H1 (cell line): ENCODE measurements around the gene CTNNBL1. TPM values are rescaled to one million over a fixed set of nuclear protein-coding genes. Genes with fewer than 3 reads are reported as not detected.

Experiments
- BRCA1 ChIP-seq: IDR thresholded peaks from 2 replicates; pipeline ENCODE4 v1.6.1; 2012; ENCODE audit warnings: low read depth, low read length, improper control_type of control experiment
- FOSL1 ChIP-seq: IDR thresholded peaks from 2 replicates; pipeline ENCODE4 v1.6.1; 2011; ENCODE audit warnings: mild to moderate bottlenecking, low read depth, low read length, moderate library complexity; ENCODE audit not compliant: insufficient read depth
- TEAD4 ChIP-seq: IDR thresholded peaks from 2 replicates; pipeline ENCODE4 v1.6.1; 2012; ENCODE audit warnings: low read depth, low read length, inconsistent platforms, mixed read lengths
- USF2 ChIP-seq: IDR thresholded peaks from 2 replicates; pipeline ENCODE4 v1.6.1; 2011; ENCODE audit warnings: low read length, improper control_type of control experiment
- polyA plus RNA-seq, 7 experiments: library from polyadenylated mRNA; depleted of rRNA in 3 of 7; stranded (reverse) in 5 of 7; unstranded in 2 of 7; fragments of >200 nt in 5 of 7; fragments of 200-250 nt in 2 of 7; gene quantifications; 1 replicate in 5 of 7; 2 replicates in 1 of 7; 4 replicates in 1 of 7; pipeline versions ENCODE4 v1.2.1 to v1.2.3, GENCODE V29; 2011 to 2013; ENCODE audit warnings: missing spikeins in 2 of 7, mixed read lengths in 2 of 7
- total RNA-seq: library from RNA; stranded (reverse); fragmentation: NEBNext Ultra II Directional; extraction: Animal tissue kit (Norgen Biotek cat#: 25700); gene quantifications from 2 replicates; pipeline ENCODE4 v1.2.1, GENCODE V29; 2021
- TF ChIP-seq, protein P1 (sequence below), 3 experiments: IDR thresholded peaks; 1 replicate in 2 of 3; 2 replicates in 1 of 3; pipeline versions ENCODE4 v1.5.1 to v1.6.1; 2011; ENCODE audit warnings: low read length in 3 of 3, mild to moderate bottlenecking in 3 of 3, inconsistent platforms in 2 of 3, low read depth in 1 of 3, moderate library complexity in 1 of 3; ENCODE audit not compliant: insufficient read depth in 1 of 3; ENCODE audit errors: control extremely low read depth in 1 of 3

CTNNBL1 gene
- total and polyA plus RNA-seq, 2 of the 8 experiments (the other 6 are each of a cell fraction or from before 2014, with no cell fraction given), result 19.6 to 81.6 TPM

- TF ChIP-seq, protein P1, sequence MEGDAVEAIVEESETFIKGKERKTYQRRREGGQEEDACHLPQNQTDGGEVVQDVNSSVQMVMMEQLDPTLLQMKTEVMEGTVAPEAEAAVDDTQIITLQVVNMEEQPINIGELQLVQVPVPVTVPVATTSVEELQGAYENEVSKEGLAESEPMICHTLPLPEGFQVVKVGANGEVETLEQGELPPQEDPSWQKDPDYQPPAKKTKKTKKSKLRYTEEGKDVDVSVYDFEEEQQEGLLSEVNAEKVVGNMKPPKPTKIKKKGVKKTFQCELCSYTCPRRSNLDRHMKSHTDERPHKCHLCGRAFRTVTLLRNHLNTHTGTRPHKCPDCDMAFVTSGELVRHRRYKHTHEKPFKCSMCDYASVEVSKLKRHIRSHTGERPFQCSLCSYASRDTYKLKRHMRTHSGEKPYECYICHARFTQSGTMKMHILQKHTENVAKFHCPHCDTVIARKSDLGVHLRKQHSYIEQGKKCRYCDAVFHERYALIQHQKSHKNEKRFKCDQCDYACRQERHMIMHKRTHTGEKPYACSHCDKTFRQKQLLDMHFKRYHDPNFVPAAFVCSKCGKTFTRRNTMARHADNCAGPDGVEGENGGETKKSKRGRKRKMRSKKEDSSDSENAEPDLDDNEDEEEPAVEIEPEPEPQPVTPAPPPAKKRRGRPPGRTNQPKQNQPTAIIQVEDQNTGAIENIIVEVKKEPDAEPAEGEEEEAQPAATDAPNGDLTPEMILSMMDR (IDR thresholded peaks at IDR 0.05; ENCODE audit: control extremely low read depth in 1 of 3, insufficient read depth in 1 of 3, low read depth in 1 of 3, low read length in 3 of 3), result no peak
- TF ChIP-seq TEAD4, result no peak
- no peak for TF ChIP-seq USF2
- TF ChIP-seq FOSL1, result no peak
- TF ChIP-seq BRCA1, result no peak
Observed at GRCh38 chr20:37876863-37877262, 183.0 kb downstream of the CTNNBL1 start (continued).
